Transverse colon (tissue), 4 donors: ENCODE measurements around the gene ATG9B. TPM values are rescaled to one million over a fixed set of nuclear protein-coding genes. Genes with fewer than 3 reads are reported as not detected.

Experiments
- DNase-seq: peaks from one replicate; pipeline ENCODE4 v3.0.0-alpha.2; 2019
- H3K27ac ChIP-seq, 4 donors: fragments of 200-600 bp; sonication (generic); 2 replicates each; pipeline ENCODE4 v1.5.1; 2016 to 2018; ENCODE audit warnings: inconsistent platforms in 4 of 4
- H3K27me3 ChIP-seq: fragments of 200-600 bp; sonication (generic); 2 replicates; pipeline ENCODE4 v1.5.1; 2017; ENCODE audit warnings: inconsistent platforms
- H3K36me3 ChIP-seq, 4 donors: fragments of 200-600 bp; sonication (generic); 2 replicates each; pipeline ENCODE4 v1.5.1; 2017 to 2019; ENCODE audit warnings: inconsistent platforms in 4 of 4
- H3K4me1 ChIP-seq, 4 donors: fragments of 200-600 bp; sonication (generic); 2 replicates each; pipeline ENCODE4 v1.5.1; 2017 to 2020; ENCODE audit warnings: inconsistent platforms in 4 of 4
- H3K4me3 ChIP-seq, 4 donors: fragments of 200-600 bp; sonication (generic); 1 replicate in 1 of 4; 2 replicates in 3 of 4; pipeline versions ENCODE4 v1.5.1 to v1.6.1; 2017 to 2019; ENCODE audit warnings: inconsistent platforms in 4 of 4
- H3K9me3 ChIP-seq, 2 donors: fragments of 200-600 bp; sonication (generic); 2 replicates each; pipeline ENCODE4 v1.5.1; 2017 to 2019; ENCODE audit warnings: inconsistent platforms in 2 of 2
- EP300 ChIP-seq: sonication (generic); formaldehyde crosslinking; IDR thresholded peaks from one replicate; pipeline ENCODE4 v1.6.1; 2017; ENCODE audit warnings: antibody characterized with exemption, low read depth
- POLR2A ChIP-seq: fragments of 450-650 bp; IDR thresholded peaks from one replicate; pipeline ENCODE4 v1.6.1; 2016; ENCODE audit warnings: antibody characterized with exemption, mild to moderate bottlenecking, moderate library complexity
- POLR2AphosphoS5 ChIP-seq, 3 donors: sonication (generic); formaldehyde crosslinking; IDR thresholded peaks; one replicate each; pipeline ENCODE4 v1.6.1; 2016; ENCODE audit warnings: antibody characterized with exemption in 3 of 3
- WGBS, 2 donors: methylation state at CpG; one replicate each; pipeline ENCODE4 v1.1.5; 2018; ENCODE audit warnings: low coverage in 1 of 2; 5-methylcytosine and 5-hydroxymethylcytosine counted together
- in situ Hi-C, 4 donors: fragments of 200-750 bp; cut with MboI; loops; one replicate each; pipeline versions ENCODE4 v1.15.0 to v1.15.1; 2017; ENCODE audit warnings: low sequenced_read_pairs in 3 of 4, low pct_ligation_motif_present in 1 of 4, low pct_unique_long_range_greater_than_20kb in 1 of 4
- intact Hi-C: fragments of 100-400 bp; cut with DNase I; formaldehyde crosslinking; loops from one replicate; pipeline ENCODE4 v1.15.1; 2023; ENCODE audit warnings: low total_unique reads
- total RNA-seq, 4 donors: library from RNA; depleted of rRNA; stranded (reverse); fragments of >200 nt; gene quantifications; one replicate each; pipeline ENCODE4 v1.1.0, GENCODE V29; 2016
- TF ChIP-seq, protein P1 (sequence below), 5 experiments: fragments of 200-600 bp in 3 of 5; fragments of 450-650 bp in 2 of 5; sonication (generic) in 3 of 5; IDR thresholded peaks; 1 replicate in 2 of 5; 2 replicates in 3 of 5; pipeline ENCODE4 v1.5.1; 2016 to 2017; ENCODE audit warnings: antibody characterized with exemption in 5 of 5, inconsistent platforms in 3 of 5, mild to moderate bottlenecking in 2 of 5, moderate library complexity in 1 of 5

Gene ATG9B
- total RNA-seq, 4 donors from 2014 or later: 1.1 TPM; not detected in 3

DNA sequence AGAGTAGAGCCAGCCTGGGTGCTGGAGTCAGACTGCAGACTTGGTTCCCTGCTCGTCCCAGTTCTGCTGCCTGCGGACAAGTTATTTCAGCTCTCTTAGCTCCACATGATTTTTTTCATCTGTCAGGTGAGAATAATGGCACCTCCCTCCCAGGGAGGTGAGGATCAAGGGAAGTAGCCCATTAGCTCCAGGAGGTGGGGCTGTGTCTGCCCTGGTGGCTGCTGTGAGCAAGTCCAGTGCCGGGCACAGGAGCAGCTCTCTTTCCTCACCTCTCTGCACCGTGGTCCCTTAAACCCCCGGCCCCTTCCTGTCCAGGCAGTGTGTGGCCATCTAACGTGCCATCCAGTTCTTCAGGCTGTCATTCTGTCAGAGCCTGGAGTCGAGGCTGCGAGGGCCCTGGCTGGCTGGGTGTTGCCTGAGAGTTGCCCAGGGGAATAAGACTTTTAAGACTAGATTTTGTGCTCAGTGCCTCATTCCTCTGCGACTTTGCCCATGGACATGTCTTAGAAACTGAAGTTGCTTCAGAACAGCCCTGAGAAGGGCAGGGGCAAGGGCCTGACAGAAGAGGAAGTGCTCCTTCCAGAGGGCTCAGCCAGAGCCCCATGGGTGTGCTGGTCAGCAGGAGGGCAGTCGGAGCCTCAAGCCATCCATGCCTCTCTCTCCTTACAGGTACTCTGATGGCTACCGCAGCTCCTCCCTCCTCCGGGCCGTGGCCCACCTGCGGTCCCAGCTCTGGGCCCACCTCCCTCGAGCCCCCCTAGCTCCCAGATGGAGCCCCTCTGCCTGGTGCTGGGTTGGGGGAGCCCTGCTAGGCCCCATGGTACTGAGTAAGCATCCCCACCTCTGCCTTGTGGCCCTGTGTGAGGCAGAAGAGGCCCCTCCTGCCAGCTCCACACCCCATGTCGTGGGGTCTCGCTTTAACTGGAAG lies 8.9 kb upstream of the ATG9B start:
- TF ChIP-seq POLR2AphosphoS5 (IDR thresholded peaks at IDR 0.05) (no peak), POLR2A (no peak)
- TF ChIP-seq, protein P1, sequence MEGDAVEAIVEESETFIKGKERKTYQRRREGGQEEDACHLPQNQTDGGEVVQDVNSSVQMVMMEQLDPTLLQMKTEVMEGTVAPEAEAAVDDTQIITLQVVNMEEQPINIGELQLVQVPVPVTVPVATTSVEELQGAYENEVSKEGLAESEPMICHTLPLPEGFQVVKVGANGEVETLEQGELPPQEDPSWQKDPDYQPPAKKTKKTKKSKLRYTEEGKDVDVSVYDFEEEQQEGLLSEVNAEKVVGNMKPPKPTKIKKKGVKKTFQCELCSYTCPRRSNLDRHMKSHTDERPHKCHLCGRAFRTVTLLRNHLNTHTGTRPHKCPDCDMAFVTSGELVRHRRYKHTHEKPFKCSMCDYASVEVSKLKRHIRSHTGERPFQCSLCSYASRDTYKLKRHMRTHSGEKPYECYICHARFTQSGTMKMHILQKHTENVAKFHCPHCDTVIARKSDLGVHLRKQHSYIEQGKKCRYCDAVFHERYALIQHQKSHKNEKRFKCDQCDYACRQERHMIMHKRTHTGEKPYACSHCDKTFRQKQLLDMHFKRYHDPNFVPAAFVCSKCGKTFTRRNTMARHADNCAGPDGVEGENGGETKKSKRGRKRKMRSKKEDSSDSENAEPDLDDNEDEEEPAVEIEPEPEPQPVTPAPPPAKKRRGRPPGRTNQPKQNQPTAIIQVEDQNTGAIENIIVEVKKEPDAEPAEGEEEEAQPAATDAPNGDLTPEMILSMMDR (IDR thresholded peaks at IDR 0.05): no peak
- H3K4me1 ChIP-seq: peaks cover 0 to 13% (median 8%) of the 10 kb centered on the region in 4 donors
- no peaks in the 10 kb centered on the region for H3K27me3 ChIP-seq
- H3K9me3 ChIP-seq: no peaks in the 10 kb centered on the region
- H3K4me3 ChIP-seq: no peak overlapping the region
- no peak for DNase-seq
- WGBS, 2 donors: 40 to 92% methylated on average over 1 to 15 of the region's 17 CpGs
- intact Hi-C loops (no loop called here), in situ Hi-C loops (loop anchor here in 1 of 4 donors (10.0 kb wide), 1 partner anchor 72 kb away; no protein-coding TSS in a partner anchor)
- H3K36me3 ChIP-seq: peaks cover 0 to 5% (median 2%) of the 10 kb centered on the region in 4 donors
- no peak overlapping the region for H3K27ac ChIP-seq

DNA sequence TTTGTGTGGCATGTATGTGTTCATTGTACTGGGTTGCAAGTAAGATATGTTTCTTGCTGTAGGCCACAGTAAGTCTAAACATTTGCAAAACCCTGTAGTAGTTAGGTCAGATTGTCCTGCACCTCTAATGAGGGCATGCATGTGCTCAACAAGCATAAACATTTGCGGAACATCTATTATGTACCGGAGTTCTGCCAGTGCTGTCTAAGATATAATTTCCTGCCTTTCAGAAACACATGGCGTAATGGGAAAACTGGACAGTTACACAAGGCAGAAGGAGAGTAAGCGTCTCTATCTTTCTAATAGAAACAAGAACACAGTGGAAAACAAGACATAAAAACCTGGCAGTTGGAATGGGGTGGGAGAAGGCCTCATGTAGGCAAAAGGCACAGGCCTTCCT lies 6.7 kb upstream of the ATG9B start:
- Histone ChIP-seq H3K4me3 (no peak overlapping the region), H3K27ac (no peak overlapping the region), H3K4me1 (peaks cover 0 to 19% (median 13%) of the 10 kb centered on the region in 4 donors), H3K9me3 (no peaks in the 10 kb centered on the region), H3K36me3 (peaks cover 0 to 4% (median 0%) of the 10 kb centered on the region in 4 donors), H3K27me3 (no peaks in the 10 kb centered on the region)
- DNase-seq: no peak
- 82 to 84% methylated on average over 4 of the region's 4 CpGs for WGBS, 2 donors
- in situ Hi-C loops (loop anchor here in 1 of 4 donors (10.0 kb wide), 1 partner anchor 74 kb away; no protein-coding TSS in a partner anchor), intact Hi-C loops (no loop called here)
- TF ChIP-seq, protein P1 (IDR thresholded peaks at IDR 0.05): no peak
- no peak for TF ChIP-seq POLR2A
- no peak for TF ChIP-seq POLR2AphosphoS5 (IDR thresholded peaks at IDR 0.05)
- TF ChIP-seq EP300: no peak

DNA sequence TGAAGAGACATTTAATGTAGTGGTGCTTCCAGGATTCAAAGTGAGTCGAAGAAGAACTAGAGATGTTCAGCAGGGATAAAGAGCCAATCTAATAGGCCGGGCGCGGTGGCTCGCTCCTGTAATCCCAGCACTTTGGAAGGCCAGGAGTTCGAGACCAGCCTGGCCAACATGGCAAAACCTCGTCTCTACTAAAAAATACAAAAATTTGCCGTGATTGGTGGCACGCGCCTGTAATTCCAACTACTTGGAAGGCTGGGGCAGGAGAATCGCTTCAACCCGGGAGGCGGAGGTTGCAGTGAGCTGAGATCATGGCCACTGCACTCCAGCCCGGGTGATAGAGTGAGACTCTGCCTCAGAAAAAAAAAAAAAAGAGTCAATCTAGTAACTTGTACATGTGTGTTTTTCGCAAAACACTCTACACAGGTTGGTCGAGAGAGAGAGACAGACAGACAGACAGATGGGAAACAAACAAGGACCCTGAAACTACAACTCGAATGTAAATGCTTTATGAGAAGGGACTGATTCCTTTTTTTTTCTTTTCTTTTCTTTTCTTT lies 4.7 kb upstream of the ATG9B start:
- H3K27ac ChIP-seq: peak overlapping the region; percentile 76 to 93 (median 88)
- no peaks in the 10 kb centered on the region for H3K27me3 ChIP-seq
- no peaks in the 10 kb centered on the region for H3K36me3 ChIP-seq
- H3K4me3 ChIP-seq: peak overlapping the region; percentile 53 to 86 (median 74)
- intact Hi-C loops: no loop called here
- WGBS, 2 donors: 62 to 66% methylated on average over 10 to 17 of the region's 17 CpGs
- DNase-seq: no peak
- H3K4me1 ChIP-seq: peaks cover 0 to 19% (median 13%) of the 10 kb centered on the region in 4 donors
- TF ChIP-seq, protein P1 (IDR thresholded peaks at IDR 0.05): peak in 1 of 5 experiments; percentile 8
- TF ChIP-seq EP300 (no peak), POLR2AphosphoS5 (IDR thresholded peaks at IDR 0.05) (no peak), POLR2A (no peak)
- in situ Hi-C loops: no loop called here
- H3K9me3 ChIP-seq: no peaks in the 10 kb centered on the region
